ENCODE results near the gene RAD51B. TPM values are rescaled to one million over a fixed set of nuclear protein-coding genes. Genes with fewer than 3 reads are reported as not detected.

RAD51B gene
- total RNA-seq, 1 experiment from 2014 or later, result 16.7 TPM

- WGBS (ENCODE audit: extremely low coverage, insufficient read length, low lambda C conversion rate), result no CpG with 5 or more reads among the region's 2 CpGs
- H3K27ac ChIP-seq (ENCODE audit: insufficient read length, low read depth, low read length), result no peak overlapping the region
- H3K14ac ChIP-seq (ENCODE audit: insufficient read depth, low read length), result no peak overlapping the region
- Mint-ChIP-seq H3K9me3 (peaks cover 0 to 4% of the 10 kb centered on the region in 2 experiments; a peak in 1 of 5 replicates), H3K4me1 (peaks cover 15 to 20% of the 10 kb centered on the region in 2 experiments), H3K4me3 (no peak overlapping the region), H3K27ac (no peak overlapping the region), H3K36me3 (ENCODE audit: insufficient read depth in 1 of 3, low read depth in 3 of 3) (no peaks in the 10 kb centered on the region), H3K27me3 (ENCODE audit: low read depth) (peaks cover 6% of the 10 kb centered on the region)
- H2AK5ac ChIP-seq (ENCODE audit: insufficient read length, low read length), result no peak overlapping the region
- H2BK15ac ChIP-seq (ENCODE audit: low read depth, low read length), result no peak overlapping the region
- H3K23me2 ChIP-seq (ENCODE audit: insufficient read length, low read depth, low read length, poor library complexity, severe bottlenecking), result no peaks in the 10 kb centered on the region
- no peak overlapping the region for H3K4ac ChIP-seq (ENCODE audit: low read depth, low read length)
- H4K8ac ChIP-seq (replicated peaks; ENCODE audit: insufficient read length, low read depth, low read length), result no peak overlapping the region
- H3K9me3 ChIP-seq (ENCODE audit: control insufficient read depth, low read depth, low read length), result no peaks in the 10 kb centered on the region
- no peak overlapping the region for H3T11ph ChIP-seq (ENCODE audit: low read length)
- H2BK120ac ChIP-seq (ENCODE audit: low read depth, low read length, poor library complexity, severe bottlenecking), result no peak overlapping the region
- H3K4me1 ChIP-seq (ENCODE audit: insufficient read depth, low read length), result no peaks in the 10 kb centered on the region; the same call in 1 of the 2 replicates
- no peak overlapping the region for H2BK20ac ChIP-seq (ENCODE audit: low read depth, low read length, poor library complexity, severe bottlenecking)
- no peak for DNase-seq
- H3K79me1 ChIP-seq (ENCODE audit: insufficient read depth, low read depth, low read length, poor library complexity, severe bottlenecking), result no peaks in the 10 kb centered on the region
- no peak overlapping the region for H2AFZ ChIP-seq (ENCODE audit: low read length)
- no peak overlapping the region for H4K5ac ChIP-seq (ENCODE audit: insufficient read length, low read depth, low read length)
- H2BK12ac ChIP-seq (ENCODE audit: insufficient read length, low read depth, low read length), result no peak overlapping the region
- no peaks in the 10 kb centered on the region for H3K79me2 ChIP-seq (ENCODE audit: insufficient read depth, low read length)
- H3K23ac ChIP-seq (ENCODE audit: insufficient read length, low read depth, low read length), result no peak overlapping the region
- no peak overlapping the region for H3K4me2 ChIP-seq (ENCODE audit: insufficient read depth, insufficient read length, low read length)
- no peak overlapping the region for H3K56ac ChIP-seq (ENCODE audit: insufficient read length, low read depth, low read length)
- no peak for TF ChIP-seq CTCF (conservative IDR thresholded peaks at IDR 0.05)
- no peak overlapping the region for H2BK5ac ChIP-seq (ENCODE audit: insufficient read length, low read length)
- H4K91ac ChIP-seq (ENCODE audit: insufficient read length, low read depth, low read length), result no peak overlapping the region
- no peak overlapping the region for H3K9ac ChIP-seq (ENCODE audit: extremely low read depth, insufficient read length, low read length)
- no peaks in the 10 kb centered on the region for H4K20me1 ChIP-seq (ENCODE audit: control insufficient read depth, insufficient read depth, insufficient read length)
- no peaks in the 10 kb centered on the region for H3K27me3 ChIP-seq (ENCODE audit: insufficient read depth, low read length)
- no peak overlapping the region for H3K18ac ChIP-seq (ENCODE audit: insufficient read length, low read depth, low read length)
Measured at GRCh38 chr14:68666236-68666635, 846.7 kb downstream of the RAD51B start.
